H7 (cell line): ENCODE measurements around the gene CDK15. TPM values are rescaled to one million over a fixed set of nuclear protein-coding genes. Genes with fewer than 3 reads are reported as not detected.
"Not testable (repeated sequence)": the region's sequence is repeated elsewhere in the genome, so short reads cannot be mapped to it uniquely, and the experiment has no call there.

Experiments
- DNase-seq: peaks from one replicate; pipeline ENCODE4 v3.0.0; 2012
- H3K27me3 ChIP-seq: 2 replicates; pipeline ENCODE4 v1.6.0; 2011; ENCODE audit warnings: mild to moderate bottlenecking, low read length; ENCODE audit not compliant: control insufficient read depth, insufficient read depth
- H3K36me3 ChIP-seq: replicated peaks from 2 replicates; pipeline ENCODE4 v1.5.1; 2011; ENCODE audit warnings: low read length; ENCODE audit not compliant: control insufficient read depth, insufficient read depth
- H3K4me3 ChIP-seq: 2 replicates; pipeline ENCODE4 v1.5.1; 2011; ENCODE audit warnings: low read depth, mild to moderate bottlenecking, control low read depth, low read length, moderate library complexity; ENCODE audit not compliant: insufficient read depth
- total RNA-seq: library from RNA; depleted of rRNA; stranded (reverse); fragments of >200 nt; shearing (Covaris generic); gene quantifications from 2 replicates; pipeline ENCODE4 v1.2.3, GENCODE V29; 2014

CDK15 gene
- total RNA-seq, 1 experiment from 2014 or later = not detected

DNA sequence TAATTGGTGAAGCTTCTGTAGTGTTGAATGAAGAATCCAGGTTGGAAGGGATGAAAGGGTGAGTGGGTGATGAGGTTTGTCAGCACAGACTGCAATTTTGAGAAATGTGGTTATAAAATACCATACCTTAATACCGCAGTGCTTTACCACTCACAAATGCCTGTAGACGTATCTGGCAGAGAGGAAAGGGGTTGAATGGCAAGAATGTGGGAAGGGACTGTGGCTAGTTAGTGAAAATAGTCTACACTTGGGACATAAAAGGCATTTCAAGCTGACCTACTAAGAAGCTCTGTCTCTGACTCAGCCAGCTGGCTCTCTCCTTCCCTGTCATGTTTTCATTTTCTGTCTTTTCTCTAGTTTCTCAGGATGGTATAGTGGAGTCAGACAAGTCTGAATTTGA, 25.1 kb downstream of the CDK15 start:
- Histone ChIP-seq H3K27me3 (no peaks in the 10 kb centered on the region), H3K4me3 (no peak overlapping the region), H3K36me3 (no peaks in the 10 kb centered on the region)
- no peak for DNase-seq

GRCh38 chr2:201833781-201834180, 27.4 kb downstream of the CDK15 start:
- Histone ChIP-seq H3K4me3 (no peak overlapping the region), H3K27me3 (no peaks in the 10 kb centered on the region), H3K36me3 (no peaks in the 10 kb centered on the region)
- DNase-seq = no peak

DNA sequence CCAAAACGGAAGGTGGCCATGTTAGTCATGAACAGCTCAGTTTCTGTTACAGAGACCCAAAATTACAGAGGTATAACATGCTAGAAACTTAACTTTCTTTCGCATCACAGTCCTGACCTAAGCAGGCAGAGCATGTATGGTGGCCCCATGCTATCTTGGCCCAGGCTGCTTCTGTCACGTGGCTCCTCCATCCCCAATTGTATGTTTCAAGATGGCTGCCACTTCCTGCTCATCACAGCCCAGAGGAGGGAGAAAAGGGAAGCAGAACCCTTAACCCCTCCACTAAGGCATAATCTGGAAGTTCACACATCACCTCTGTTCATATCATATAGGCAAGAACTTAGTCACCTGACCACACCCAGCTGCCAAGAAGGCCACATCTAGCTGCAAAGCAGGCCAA, 28.7 kb downstream of the CDK15 start:
- DNase-seq = no peak
- no peaks in the 10 kb centered on the region for H3K27me3 ChIP-seq
- H3K36me3 ChIP-seq = no peaks in the 10 kb centered on the region
- H3K4me3 ChIP-seq = no peak overlapping the region

- DNase-seq = no peak
- H3K4me3 ChIP-seq = no peak overlapping the region
- H3K36me3 ChIP-seq = no peaks in the 10 kb centered on the region
- no peaks in the 10 kb centered on the region for H3K27me3 ChIP-seq
These were observed 31.1 kb downstream of the CDK15 start for GRCh38 chr2:201837391-201837790.

DNA sequence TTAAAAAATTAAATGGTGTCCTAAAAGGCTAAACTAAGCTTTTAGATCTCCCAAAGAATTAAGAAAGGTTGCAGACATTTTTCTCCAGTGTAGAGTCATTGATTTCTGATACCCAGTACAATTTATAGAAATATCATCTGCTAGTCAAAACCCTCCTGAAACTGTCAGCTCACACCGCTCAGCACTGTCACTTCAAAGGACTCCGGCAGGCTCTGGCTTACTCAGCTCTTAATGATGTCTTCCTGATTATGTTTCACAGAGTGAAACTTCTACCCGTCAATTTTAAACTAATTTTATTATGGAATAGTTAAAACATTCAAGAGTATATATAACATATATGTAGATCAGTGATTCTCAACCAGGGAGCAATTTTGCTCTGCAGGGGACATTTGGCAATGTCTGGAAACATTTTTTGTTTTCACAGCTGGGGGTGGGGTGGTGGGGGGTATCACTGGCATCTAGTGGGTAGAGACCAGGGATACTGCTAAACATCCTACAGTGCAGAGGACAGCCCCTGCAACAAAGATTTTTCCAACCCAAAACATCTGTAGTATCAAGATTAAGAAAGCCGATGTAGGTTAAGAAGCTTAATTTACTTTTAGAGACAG, 31.6 kb downstream of the CDK15 start:
- Histone ChIP-seq H3K27me3 (no peaks in the 10 kb centered on the region), H3K36me3 (no peaks in the 10 kb centered on the region), H3K4me3 (no peak overlapping the region)
- no peak for DNase-seq

DNA sequence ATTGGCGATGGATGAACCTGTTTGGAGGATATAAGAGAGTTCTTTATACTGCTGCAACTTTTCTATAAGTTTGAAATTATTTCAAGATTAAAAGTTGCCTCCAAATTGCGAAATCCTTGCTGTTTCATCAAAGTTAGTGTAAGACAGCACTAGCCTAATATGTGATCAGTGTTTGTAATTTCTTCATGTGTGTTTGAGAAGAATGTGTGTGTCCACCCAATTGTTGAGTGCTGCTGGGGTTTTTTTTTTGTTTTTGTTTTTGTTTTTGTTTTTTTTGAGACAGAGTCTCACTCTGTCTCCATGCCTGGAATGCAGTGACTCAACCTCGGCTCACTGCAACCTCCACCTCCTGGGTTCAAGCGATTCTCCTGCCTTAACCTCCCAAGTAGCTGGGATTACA, 33.4 kb downstream of the CDK15 start:
- no peak overlapping the region for H3K4me3 ChIP-seq
- no peak for DNase-seq
- no peaks in the 10 kb centered on the region for H3K36me3 ChIP-seq
- no peaks in the 10 kb centered on the region for H3K27me3 ChIP-seq

GRCh38 chr2:201840726-201841125, 34.4 kb downstream of the CDK15 start:
- Histone ChIP-seq H3K4me3 (no peak overlapping the region), H3K36me3 (no peaks in the 10 kb centered on the region), H3K27me3 (no peaks in the 10 kb centered on the region)
- no peak for DNase-seq

GRCh38 chr2:201842131-201842860, 36.0 kb downstream of the CDK15 start:
- Histone ChIP-seq H3K36me3 (no peaks in the 10 kb centered on the region), H3K4me3 (no peak overlapping the region), H3K27me3 (no peaks in the 10 kb centered on the region)
- DNase-seq = no peak

- not testable (repeated sequence) for H3K4me3 ChIP-seq, DNase-seq, H3K36me3 ChIP-seq
These were observed 38.6 kb downstream of the CDK15 start for GRCh38 chr2:201844922-201845321.

GRCh38 chr2:201847481-201847880, 41.1 kb downstream of the CDK15 start:
- Histone ChIP-seq H3K27me3 (no peaks in the 10 kb centered on the region), H3K4me3 (no peak overlapping the region), H3K36me3 (no peaks in the 10 kb centered on the region)
- no peak for DNase-seq

More at GRCh38 chr2:201844922-201845321, 38.6 kb downstream of the CDK15 start:
- H3K27me3 ChIP-seq = not testable (repeated sequence)

GRCh38 chr2:201852462-201852861, 46.1 kb downstream of the CDK15 start:
- H3K27me3 ChIP-seq = no peaks in the 10 kb centered on the region
- H3K4me3 ChIP-seq = no peak overlapping the region
- H3K36me3 ChIP-seq = no peaks in the 10 kb centered on the region
- no peak for DNase-seq

DNA sequence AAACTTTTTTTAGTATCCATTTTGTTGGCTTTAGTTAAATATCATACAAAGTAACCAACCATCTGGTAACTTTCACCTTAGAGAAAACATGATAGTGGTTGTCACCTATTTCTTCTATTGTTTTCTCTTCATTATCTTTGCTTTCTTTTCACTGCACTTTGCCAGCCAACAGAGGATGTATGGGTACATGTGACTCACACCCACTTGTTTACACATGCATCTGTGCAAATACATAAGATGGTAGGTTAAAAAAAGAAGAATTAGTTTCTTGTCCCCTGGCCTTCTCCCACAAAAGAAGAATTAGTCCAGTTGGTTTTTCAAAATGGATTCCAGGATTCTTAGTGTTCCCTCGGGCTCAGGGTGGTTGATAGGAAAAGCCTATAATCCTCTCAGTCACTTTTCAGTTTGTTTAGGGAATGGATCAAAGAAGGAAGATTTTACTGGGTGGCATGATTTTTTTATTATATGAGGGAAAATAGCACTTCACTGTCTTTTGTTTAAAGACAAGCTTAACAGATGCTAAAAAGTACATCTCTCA, 46.6 kb downstream of the CDK15 start:
- Histone ChIP-seq H3K36me3 (no peaks in the 10 kb centered on the region), H3K4me3 (no peak overlapping the region), H3K27me3 (no peaks in the 10 kb centered on the region)
- DNase-seq = no peak

GRCh38 chr2:201854221-201854801, 48.0 kb downstream of the CDK15 start:
- no peaks in the 10 kb centered on the region for H3K36me3 ChIP-seq
- H3K4me3 ChIP-seq = no peak overlapping the region
- no peak for DNase-seq
- H3K27me3 ChIP-seq = no peaks in the 10 kb centered on the region

DNA sequence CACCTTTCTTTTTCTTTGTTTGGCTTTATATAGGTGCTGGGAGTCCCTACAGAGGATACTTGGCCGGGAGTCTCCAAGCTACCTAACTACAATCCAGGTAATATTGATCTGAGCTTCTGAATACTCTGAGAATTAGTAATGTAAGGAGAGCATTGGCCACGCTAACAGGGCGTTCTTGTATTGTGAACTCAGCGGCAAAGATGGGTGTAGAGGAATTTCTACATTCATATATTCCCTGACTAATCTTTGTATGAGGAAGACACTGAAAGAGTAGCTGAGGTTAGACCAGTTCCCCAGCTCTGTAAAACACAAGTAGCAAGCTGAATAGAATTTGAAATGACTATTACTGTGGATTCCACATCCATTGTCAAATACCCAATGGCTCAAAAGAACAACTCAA, 48.5 kb downstream of the CDK15 start:
- Histone ChIP-seq H3K27me3 (no peaks in the 10 kb centered on the region), H3K36me3 (no peaks in the 10 kb centered on the region), H3K4me3 (no peak overlapping the region)
- no peak for DNase-seq

DNA sequence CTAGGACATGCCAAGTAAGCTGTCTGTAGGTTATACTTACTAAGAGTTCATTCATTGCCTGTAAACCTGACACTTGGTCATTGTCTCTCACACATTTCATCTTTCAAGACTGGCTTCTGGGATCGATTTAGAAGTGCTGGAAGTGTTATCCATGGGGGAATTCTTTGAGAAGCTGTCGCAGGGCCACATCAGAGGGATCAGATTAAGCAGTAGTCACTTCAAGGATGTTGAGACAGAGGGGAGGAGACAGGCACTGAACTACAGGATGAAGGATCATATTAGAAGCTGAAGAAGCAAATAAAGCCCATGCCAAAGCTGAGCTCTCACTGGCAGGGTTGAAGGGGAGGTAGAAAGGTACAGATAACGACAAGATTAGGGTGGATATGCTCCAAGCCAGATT, 49.0 kb downstream of the CDK15 start:
- H3K4me3 ChIP-seq = no peak overlapping the region
- DNase-seq = no peak
- no peaks in the 10 kb centered on the region for H3K36me3 ChIP-seq
- no peaks in the 10 kb centered on the region for H3K27me3 ChIP-seq
